ENCODE data around the gene TMPRSS11E.

The TMPRSS11E gene

GRCh38 chr4:68476191-68476590 lies 28.9 kb downstream of the TMPRSS11E start:
- H3K9me3 ChIP-seq (ENCODE audit: control insufficient read depth, low read length), result no peaks in the 10 kb centered on the region
- 82% methylated on average over 5 of the region's 5 CpGs for WGBS
- H3K4me2 ChIP-seq (ENCODE audit: low read length, poor library complexity, severe bottlenecking), result no peak overlapping the region
- H3K23ac ChIP-seq (ENCODE audit: low read length in 2 of 2), result no peak overlapping the region
- no peak for DNase-seq
- H3K18ac ChIP-seq (ENCODE audit: low read depth in 1 of 2, low read length in 2 of 2), result no peak overlapping the region
- no peak overlapping the region for H4K91ac ChIP-seq (ENCODE audit: low read length)
- peak overlapping the region; percentile 38 for H4K8ac ChIP-seq (ENCODE audit: low read length)
- no peak overlapping the region for H2AFZ ChIP-seq (ENCODE audit: low read depth, low read length)
- H3K14ac ChIP-seq (ENCODE audit: low read length in 2 of 2), result no peak overlapping the region
- no peak overlapping the region for H3K4ac ChIP-seq (ENCODE audit: low read depth in 1 of 2, low read length in 2 of 2)
- H3K27ac ChIP-seq (ENCODE audit: low read length, poor library complexity, severe bottlenecking), result no peak overlapping the region
- no peak overlapping the region for H2BK5ac ChIP-seq (ENCODE audit: low read depth, low read length, poor library complexity, severe bottlenecking)
- H3K36me3 ChIP-seq (ENCODE audit: control insufficient read depth in 1 of 2, insufficient read depth in 2 of 2, low read depth in 1 of 2, low read length in 2 of 2), result no peaks in the 10 kb centered on the region
- H3K4me1 ChIP-seq (ENCODE audit: control insufficient read depth, insufficient read depth, low read depth, low read length), result no peaks in the 10 kb centered on the region
- H2AK5ac ChIP-seq (ENCODE audit: low read length, severe bottlenecking), result no peak overlapping the region
- no peaks in the 10 kb centered on the region for H3K27me3 ChIP-seq (ENCODE audit: control insufficient read depth in 1 of 2, insufficient read depth in 1 of 2, low read length in 2 of 2)
- no peak overlapping the region for H2BK120ac ChIP-seq (ENCODE audit: low read depth, low read length)
- no peak overlapping the region for H3K9ac ChIP-seq (ENCODE audit: low read length)
- no peak overlapping the region for H2BK15ac ChIP-seq (ENCODE audit: low read depth, poor library complexity, severe bottlenecking)
- no peaks in the 10 kb centered on the region for H3K79me1 ChIP-seq (replicated peaks; ENCODE audit: low read length, poor library complexity, severe bottlenecking)
- H3K4me3 ChIP-seq (ENCODE audit: insufficient read depth in 1 of 2, low read depth in 1 of 2, low read length in 2 of 2), result no peak overlapping the region
- no peak overlapping the region for H2BK12ac ChIP-seq (ENCODE audit: low read length in 2 of 2)

DNA sequence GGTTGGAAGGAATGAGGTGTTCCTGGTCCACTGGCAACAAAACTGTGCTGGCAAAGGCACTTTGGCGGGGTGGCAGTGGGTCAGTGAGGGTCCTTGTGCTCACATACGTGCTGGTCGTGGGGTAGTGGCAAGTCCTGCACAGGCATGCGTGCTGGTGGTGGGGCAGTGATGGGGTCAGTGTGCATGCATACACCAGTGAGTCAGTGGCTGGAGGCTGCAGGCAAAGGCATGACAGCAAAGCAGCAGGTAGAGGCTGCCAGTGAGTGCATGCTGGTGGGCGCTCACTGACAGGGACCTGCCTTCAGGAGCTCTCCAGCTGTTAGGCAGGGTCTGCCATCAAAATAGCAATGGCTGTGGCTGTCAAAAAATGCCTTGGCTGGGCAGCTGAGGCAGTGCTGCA lies 42.1 kb downstream of the TMPRSS11E start:
- Histone ChIP-seq H3K9ac (ENCODE audit: low read length) (no peak overlapping the region), H4K8ac (ENCODE audit: low read length) (peak overlapping the region; percentile 35), H2BK120ac (ENCODE audit: low read depth, low read length) (no peak overlapping the region), H3K9me3 (ENCODE audit: control insufficient read depth, low read length) (no peaks in the 10 kb centered on the region), H4K91ac (ENCODE audit: low read length) (peak overlapping the region; percentile 37), H3K4me2 (ENCODE audit: low read length, poor library complexity, severe bottlenecking) (no peak overlapping the region), H3K4ac (ENCODE audit: low read depth in 1 of 2, low read length in 2 of 2) (no peak overlapping the region), H3K4me1 (ENCODE audit: control insufficient read depth, insufficient read depth, low read depth, low read length) (no peaks in the 10 kb centered on the region), H3K36me3 (ENCODE audit: control insufficient read depth in 1 of 2, insufficient read depth in 2 of 2, low read depth in 1 of 2, low read length in 2 of 2) (peaks cover 0 to 4% of the 10 kb centered on the region in 2 experiments), H2BK5ac (ENCODE audit: low read depth, low read length, poor library complexity, severe bottlenecking) (no peak overlapping the region), H2BK15ac (ENCODE audit: low read depth, poor library complexity, severe bottlenecking) (no peak overlapping the region), H3K14ac (ENCODE audit: low read length in 2 of 2) (peak overlapping the region in 1 of 2 experiments; percentile 61), H2BK12ac (ENCODE audit: low read length in 2 of 2) (peak overlapping the region in 1 of 2 experiments; percentile 37), H2AK5ac (ENCODE audit: low read length, severe bottlenecking) (no peak overlapping the region), H3K18ac (ENCODE audit: low read depth in 1 of 2, low read length in 2 of 2) (peak overlapping the region in 1 of 2 experiments; percentile 46), H3K27me3 (ENCODE audit: control insufficient read depth in 1 of 2, insufficient read depth in 1 of 2, low read length in 2 of 2) (peaks cover 0 to 3% of the 10 kb centered on the region in 2 experiments), H3K4me3 (ENCODE audit: insufficient read depth in 1 of 2, low read depth in 1 of 2, low read length in 2 of 2) (no peak overlapping the region), H3K27ac (ENCODE audit: low read length, poor library complexity, severe bottlenecking) (no peak overlapping the region), H3K23ac (ENCODE audit: low read length in 2 of 2) (no peak overlapping the region), H3K79me1 (replicated peaks; ENCODE audit: low read length, poor library complexity, severe bottlenecking) (no peaks in the 10 kb centered on the region), H2AFZ (ENCODE audit: low read depth, low read length) (no peak overlapping the region)
- 79% methylated on average over 4 of the region's 5 CpGs for WGBS
- no peak for DNase-seq

DNA sequence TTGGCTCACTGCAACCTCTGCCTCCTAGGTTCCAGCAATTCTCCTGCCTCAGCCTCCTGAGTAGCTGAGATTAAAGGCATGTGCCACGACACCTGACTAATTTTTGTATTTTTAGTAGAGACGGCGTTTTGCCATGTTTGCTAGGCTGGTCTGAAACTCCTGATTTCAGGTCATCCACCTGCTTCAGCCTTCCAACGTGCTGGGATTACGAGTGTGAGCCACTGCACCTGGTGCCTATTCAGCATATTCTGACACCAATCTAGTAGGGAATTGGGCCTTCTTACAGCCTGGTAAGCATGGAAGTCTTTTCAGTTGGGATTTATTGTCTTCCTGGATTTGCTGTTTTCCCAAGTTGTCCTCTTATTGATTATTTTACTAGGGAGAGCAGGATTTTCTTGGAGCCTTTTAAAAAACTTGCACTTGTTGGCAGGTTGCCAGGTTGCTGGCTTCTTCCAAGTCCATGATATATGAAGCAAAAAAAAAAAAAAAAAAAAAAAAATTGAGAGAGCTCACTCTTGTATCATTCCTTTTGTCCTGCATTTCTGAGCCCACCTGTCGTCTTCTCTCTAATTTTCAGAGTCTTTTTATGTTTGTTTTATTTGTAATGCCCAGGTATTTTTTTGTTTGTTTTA lies 43.7 kb downstream of the TMPRSS11E start:
- no peak for DNase-seq
- H3K27me3 ChIP-seq (ENCODE audit: control insufficient read depth in 1 of 2, insufficient read depth in 1 of 2, low read length in 2 of 2), result peaks cover 0 to 3% of the 10 kb centered on the region in 2 experiments
- peaks cover 0 to 4% of the 10 kb centered on the region in 2 experiments for H3K36me3 ChIP-seq (ENCODE audit: control insufficient read depth in 1 of 2, insufficient read depth in 2 of 2, low read depth in 1 of 2, low read length in 2 of 2)
- H3K79me1 ChIP-seq (replicated peaks; ENCODE audit: low read length, poor library complexity, severe bottlenecking), result no peaks in the 10 kb centered on the region
- H2BK5ac ChIP-seq (ENCODE audit: low read depth, low read length, poor library complexity, severe bottlenecking), result no peak overlapping the region
- no peak overlapping the region for H3K9ac ChIP-seq (ENCODE audit: low read length)
- no peak overlapping the region for H3K4me2 ChIP-seq (ENCODE audit: low read length, poor library complexity, severe bottlenecking)
- H2BK15ac ChIP-seq (ENCODE audit: low read depth, poor library complexity, severe bottlenecking), result no peak overlapping the region
- no peaks in the 10 kb centered on the region for H3K9me3 ChIP-seq (ENCODE audit: control insufficient read depth, low read length)
- H3K27ac ChIP-seq (ENCODE audit: low read length, poor library complexity, severe bottlenecking), result no peak overlapping the region
- H2BK12ac ChIP-seq (ENCODE audit: low read length in 2 of 2), result no peak overlapping the region
- WGBS, result 100% methylated on average over 5 of the region's 6 CpGs
- no peak overlapping the region for H3K4ac ChIP-seq (ENCODE audit: low read depth in 1 of 2, low read length in 2 of 2)
- peak overlapping the region; percentile 39 for H4K91ac ChIP-seq (ENCODE audit: low read length)
- H2AK5ac ChIP-seq (ENCODE audit: low read length, severe bottlenecking), result no peak overlapping the region
- no peak overlapping the region for H3K18ac ChIP-seq (ENCODE audit: low read depth in 1 of 2, low read length in 2 of 2)
- H3K23ac ChIP-seq (ENCODE audit: low read length in 2 of 2), result no peak overlapping the region
- no peak overlapping the region for H4K8ac ChIP-seq (ENCODE audit: low read length)
- H3K14ac ChIP-seq (ENCODE audit: low read length in 2 of 2), result no peak overlapping the region
- no peaks in the 10 kb centered on the region for H3K4me1 ChIP-seq (ENCODE audit: control insufficient read depth, insufficient read depth, low read depth, low read length)
- no peak overlapping the region for H3K4me3 ChIP-seq (ENCODE audit: insufficient read depth in 1 of 2, low read depth in 1 of 2, low read length in 2 of 2)
- H2BK120ac ChIP-seq (ENCODE audit: low read depth, low read length), result no peak overlapping the region
- H2AFZ ChIP-seq (ENCODE audit: low read depth, low read length), result no peak overlapping the region

DNA sequence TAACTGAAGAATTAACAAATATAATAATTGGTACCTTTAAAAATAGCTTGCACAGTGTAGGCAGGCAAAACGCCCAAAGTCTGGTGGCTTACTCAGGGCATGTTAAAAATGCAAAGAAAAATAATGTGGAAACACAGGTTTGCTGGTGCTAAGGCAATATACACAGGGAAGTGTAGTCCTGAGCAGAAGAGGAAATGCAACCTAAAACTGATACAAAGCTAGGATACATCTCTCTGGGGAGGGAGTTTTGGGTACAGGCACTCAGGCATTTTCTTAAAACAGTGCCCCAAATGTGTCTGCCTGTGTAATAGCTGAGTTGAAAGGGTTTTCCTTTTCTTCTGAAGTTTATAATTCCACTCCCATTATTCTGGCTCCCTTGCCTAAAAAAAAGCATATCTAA lies 47.4 kb downstream of the TMPRSS11E start:
- H2AK5ac ChIP-seq (ENCODE audit: low read length, severe bottlenecking), result no peak overlapping the region
- no peak overlapping the region for H3K14ac ChIP-seq (ENCODE audit: low read length in 2 of 2)
- H3K27ac ChIP-seq (ENCODE audit: low read length, poor library complexity, severe bottlenecking), result no peak overlapping the region
- no peak for DNase-seq
- H3K9me3 ChIP-seq (ENCODE audit: control insufficient read depth, low read length), result no peaks in the 10 kb centered on the region
- H3K36me3 ChIP-seq (ENCODE audit: control insufficient read depth in 1 of 2, insufficient read depth in 2 of 2, low read depth in 1 of 2, low read length in 2 of 2), result no peaks in the 10 kb centered on the region
- H3K27me3 ChIP-seq (ENCODE audit: control insufficient read depth in 1 of 2, insufficient read depth in 1 of 2, low read length in 2 of 2), result no peaks in the 10 kb centered on the region
- peak overlapping the region; percentile 71 for H2AFZ ChIP-seq (ENCODE audit: low read depth, low read length)
- 64% methylated on average over 1 of the region's 1 CpG for WGBS
- H3K23ac ChIP-seq (ENCODE audit: low read length in 2 of 2), result no peak overlapping the region
- H3K4me3 ChIP-seq (ENCODE audit: insufficient read depth in 1 of 2, low read depth in 1 of 2, low read length in 2 of 2), result no peak overlapping the region
- H3K79me1 ChIP-seq (replicated peaks; ENCODE audit: low read length, poor library complexity, severe bottlenecking), result no peaks in the 10 kb centered on the region
- no peak overlapping the region for H2BK5ac ChIP-seq (ENCODE audit: low read depth, low read length, poor library complexity, severe bottlenecking)
- H3K18ac ChIP-seq (ENCODE audit: low read depth in 1 of 2, low read length in 2 of 2), result peak overlapping the region; percentile 28 to 40
- H4K8ac ChIP-seq (ENCODE audit: low read length), result no peak overlapping the region
- H3K4ac ChIP-seq (ENCODE audit: low read depth in 1 of 2, low read length in 2 of 2), result no peak overlapping the region
- H2BK120ac ChIP-seq (ENCODE audit: low read depth, low read length), result no peak overlapping the region
- H3K9ac ChIP-seq (ENCODE audit: low read length), result no peak overlapping the region
- H4K91ac ChIP-seq (ENCODE audit: low read length), result no peak overlapping the region
- peak overlapping the region; percentile 66 to 72 for H2BK12ac ChIP-seq (ENCODE audit: low read length in 2 of 2)
- H2BK15ac ChIP-seq (ENCODE audit: low read depth, poor library complexity, severe bottlenecking), result no peak overlapping the region
- no peaks in the 10 kb centered on the region for H3K4me1 ChIP-seq (ENCODE audit: control insufficient read depth, insufficient read depth, low read depth, low read length)
- H3K4me2 ChIP-seq (ENCODE audit: low read length, poor library complexity, severe bottlenecking), result no peak overlapping the region
